ENCODE data around the gene MST1.

MST1 gene

DNA sequence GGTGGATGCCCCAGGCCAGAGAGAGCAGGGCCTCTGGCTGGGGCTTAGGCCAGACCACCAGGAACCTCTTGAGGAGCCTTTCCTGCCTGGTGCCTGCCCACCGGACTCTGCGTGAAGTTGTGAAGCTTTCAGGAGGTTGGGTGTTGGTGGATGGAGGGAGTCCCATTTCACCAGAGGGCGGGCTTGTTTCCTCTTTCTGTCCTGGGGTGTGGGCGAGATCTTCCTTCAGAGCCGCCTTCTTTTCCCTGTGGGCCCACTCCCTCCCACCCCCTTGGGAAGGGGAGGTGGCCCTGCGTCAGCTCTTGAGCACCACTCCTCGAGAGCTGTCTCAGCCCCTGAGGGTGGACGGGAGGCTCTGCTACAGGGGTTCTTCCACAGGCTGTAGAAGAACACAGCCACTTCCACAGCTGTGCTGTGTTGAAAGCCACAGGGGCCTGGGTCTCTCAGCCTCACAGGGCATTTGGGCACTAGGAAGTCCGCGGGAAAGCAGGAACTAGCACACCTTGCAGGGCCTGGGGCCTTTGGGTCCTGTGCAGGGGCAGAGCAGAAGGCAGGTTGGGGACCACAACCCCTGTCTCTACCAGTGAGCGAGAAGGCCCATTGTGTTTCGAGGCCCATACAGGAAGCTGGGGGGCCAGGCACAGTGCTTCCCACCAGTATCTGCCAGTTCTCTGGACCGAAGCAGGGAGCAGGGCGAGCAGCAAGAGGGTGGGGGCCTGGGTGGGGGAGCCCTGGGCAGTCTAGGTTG is 28.1 kb upstream of the MST1 start:
- TF ChIP-seq CREB1 (IDR thresholded peaks at IDR 0.05; ENCODE audit: low read depth): no peak
- TF ChIP-seq, protein P1, sequence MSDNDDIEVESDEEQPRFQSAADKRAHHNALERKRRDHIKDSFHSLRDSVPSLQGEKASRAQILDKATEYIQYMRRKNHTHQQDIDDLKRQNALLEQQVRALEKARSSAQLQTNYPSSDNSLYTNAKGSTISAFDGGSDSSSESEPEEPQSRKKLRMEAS (IDR thresholded peaks at IDR 0.05): no peak
- no peak for TF ChIP-seq YY1 (IDR thresholded peaks at IDR 0.05; ENCODE audit: low read depth)
- TF ChIP-seq TAF1 (IDR thresholded peaks at IDR 0.05; ENCODE audit: low read depth): no peak
- no peak for TF ChIP-seq EGR1 (IDR thresholded peaks at IDR 0.05)
- TF ChIP-seq TEAD4 (IDR thresholded peaks at IDR 0.05): no peak
- no peak for TF ChIP-seq NFIC (IDR thresholded peaks at IDR 0.05)
- TF ChIP-seq CEBPB (IDR thresholded peaks at IDR 0.05): no peak
- TF ChIP-seq ZBTB7A (IDR thresholded peaks at IDR 0.05; ENCODE audit: low read depth): no peak
- no peak for TF ChIP-seq TCF12 (IDR thresholded peaks at IDR 0.05; ENCODE audit: low read depth)
- TF ChIP-seq, protein P2, sequence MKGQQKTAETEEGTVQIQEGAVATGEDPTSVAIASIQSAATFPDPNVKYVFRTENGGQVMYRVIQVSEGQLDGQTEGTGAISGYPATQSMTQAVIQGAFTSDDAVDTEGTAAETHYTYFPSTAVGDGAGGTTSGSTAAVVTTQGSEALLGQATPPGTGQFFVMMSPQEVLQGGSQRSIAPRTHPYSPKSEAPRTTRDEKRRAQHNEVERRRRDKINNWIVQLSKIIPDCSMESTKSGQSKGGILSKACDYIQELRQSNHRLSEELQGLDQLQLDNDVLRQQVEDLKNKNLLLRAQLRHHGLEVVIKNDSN (IDR thresholded peaks at IDR 0.05): no peak
- no peak for TF ChIP-seq FOXM1 (IDR thresholded peaks at IDR 0.05; ENCODE audit: borderline replicate concordance, low read depth)
- TF ChIP-seq RAD21 (IDR thresholded peaks at IDR 0.05; ENCODE audit: low read depth): no peak

DNA sequence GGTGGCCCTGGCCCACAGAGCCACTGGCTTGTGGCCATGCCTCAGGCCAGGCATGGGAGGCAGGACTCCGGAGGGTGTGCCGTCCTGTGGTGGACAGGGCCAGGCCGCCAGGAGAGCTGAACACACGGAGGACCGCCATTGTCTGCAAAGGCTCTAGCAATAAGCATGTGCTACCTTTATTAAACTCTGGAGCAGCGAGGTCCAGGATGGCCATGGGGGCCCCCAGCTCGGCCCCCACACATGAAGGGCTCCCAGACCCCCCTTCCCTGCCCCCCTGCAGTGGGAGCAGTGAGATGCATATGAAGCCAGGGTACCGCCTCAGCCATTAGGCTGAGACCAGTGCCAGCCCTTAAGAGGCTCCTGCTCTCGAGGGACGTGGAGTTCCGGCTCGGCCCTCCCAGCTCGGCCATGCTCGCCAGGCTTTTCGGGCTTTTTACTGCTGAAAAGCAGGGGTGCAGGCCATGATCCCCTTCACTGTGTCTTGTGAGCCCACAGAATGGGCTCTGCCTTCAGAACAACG is 27.5 kb upstream of the MST1 start:
- TF ChIP-seq FOXM1 (IDR thresholded peaks at IDR 0.05; ENCODE audit: borderline replicate concordance, low read depth): no peak
- no peak for TF ChIP-seq CEBPB (IDR thresholded peaks at IDR 0.05)
- TF ChIP-seq, protein P2 (IDR thresholded peaks at IDR 0.05): no peak
- no peak for TF ChIP-seq RAD21 (IDR thresholded peaks at IDR 0.05; ENCODE audit: low read depth)
- TF ChIP-seq EGR1 (IDR thresholded peaks at IDR 0.05): no peak
- TF ChIP-seq TAF1 (IDR thresholded peaks at IDR 0.05; ENCODE audit: low read depth): no peak
- no peak for TF ChIP-seq TCF12 (IDR thresholded peaks at IDR 0.05; ENCODE audit: low read depth)
- TF ChIP-seq, protein P1 (IDR thresholded peaks at IDR 0.05): no peak
- no peak for TF ChIP-seq NFIC (IDR thresholded peaks at IDR 0.05)
- no peak for TF ChIP-seq CREB1 (IDR thresholded peaks at IDR 0.05; ENCODE audit: low read depth)
- TF ChIP-seq ZBTB7A (IDR thresholded peaks at IDR 0.05; ENCODE audit: low read depth): no peak
- TF ChIP-seq EP300 (IDR thresholded peaks at IDR 0.05; ENCODE audit: borderline replicate concordance): no peak
- TF ChIP-seq, protein P3, sequence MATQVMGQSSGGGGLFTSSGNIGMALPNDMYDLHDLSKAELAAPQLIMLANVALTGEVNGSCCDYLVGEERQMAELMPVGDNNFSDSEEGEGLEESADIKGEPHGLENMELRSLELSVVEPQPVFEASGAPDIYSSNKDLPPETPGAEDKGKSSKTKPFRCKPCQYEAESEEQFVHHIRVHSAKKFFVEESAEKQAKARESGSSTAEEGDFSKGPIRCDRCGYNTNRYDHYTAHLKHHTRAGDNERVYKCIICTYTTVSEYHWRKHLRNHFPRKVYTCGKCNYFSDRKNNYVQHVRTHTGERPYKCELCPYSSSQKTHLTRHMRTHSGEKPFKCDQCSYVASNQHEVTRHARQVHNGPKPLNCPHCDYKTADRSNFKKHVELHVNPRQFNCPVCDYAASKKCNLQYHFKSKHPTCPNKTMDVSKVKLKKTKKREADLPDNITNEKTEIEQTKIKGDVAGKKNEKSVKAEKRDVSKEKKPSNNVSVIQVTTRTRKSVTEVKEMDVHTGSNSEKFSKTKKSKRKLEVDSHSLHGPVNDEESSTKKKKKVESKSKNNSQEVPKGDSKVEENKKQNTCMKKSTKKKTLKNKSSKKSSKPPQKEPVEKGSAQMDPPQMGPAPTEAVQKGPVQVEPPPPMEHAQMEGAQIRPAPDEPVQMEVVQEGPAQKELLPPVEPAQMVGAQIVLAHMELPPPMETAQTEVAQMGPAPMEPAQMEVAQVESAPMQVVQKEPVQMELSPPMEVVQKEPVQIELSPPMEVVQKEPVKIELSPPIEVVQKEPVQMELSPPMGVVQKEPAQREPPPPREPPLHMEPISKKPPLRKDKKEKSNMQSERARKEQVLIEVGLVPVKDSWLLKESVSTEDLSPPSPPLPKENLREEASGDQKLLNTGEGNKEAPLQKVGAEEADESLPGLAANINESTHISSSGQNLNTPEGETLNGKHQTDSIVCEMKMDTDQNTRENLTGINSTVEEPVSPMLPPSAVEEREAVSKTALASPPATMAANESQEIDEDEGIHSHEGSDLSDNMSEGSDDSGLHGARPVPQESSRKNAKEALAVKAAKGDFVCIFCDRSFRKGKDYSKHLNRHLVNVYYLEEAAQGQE (IDR thresholded peaks at IDR 0.05; ENCODE audit: low read depth): no peak
- no peak for TF ChIP-seq YY1 (IDR thresholded peaks at IDR 0.05; ENCODE audit: low read depth)
- no peak for TF ChIP-seq TEAD4 (IDR thresholded peaks at IDR 0.05)

DNA sequence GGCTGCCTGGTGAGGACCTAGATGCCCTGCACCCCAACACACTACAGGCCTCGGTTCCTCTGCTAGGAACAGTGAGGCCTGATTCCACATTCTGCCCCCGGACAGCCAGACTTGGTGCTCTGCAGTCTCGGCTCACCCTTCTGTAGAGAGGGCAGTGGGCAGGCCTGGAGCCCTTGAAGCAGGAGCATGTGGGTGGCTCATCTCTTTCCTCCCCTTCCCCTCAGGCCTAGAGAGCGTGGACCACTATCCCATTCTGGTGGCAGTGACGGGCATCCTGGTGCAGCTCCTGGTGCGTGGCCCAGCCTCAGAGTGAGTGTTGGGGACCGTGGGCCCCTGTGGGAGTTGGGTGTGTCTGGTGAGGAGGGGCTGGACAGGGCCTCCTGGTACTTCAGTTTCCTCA is 26.9 kb upstream of the MST1 start:
- TF ChIP-seq TAF1 (IDR thresholded peaks at IDR 0.05; ENCODE audit: low read depth) (no peak), CREB1 (IDR thresholded peaks at IDR 0.05; ENCODE audit: low read depth) (no peak), NFIC (IDR thresholded peaks at IDR 0.05) (no peak), EP300 (IDR thresholded peaks at IDR 0.05; ENCODE audit: borderline replicate concordance) (no peak), FOXM1 (IDR thresholded peaks at IDR 0.05; ENCODE audit: borderline replicate concordance, low read depth) (no peak), YY1 (IDR thresholded peaks at IDR 0.05; ENCODE audit: low read depth) (no peak), TEAD4 (IDR thresholded peaks at IDR 0.05) (no peak), RAD21 (IDR thresholded peaks at IDR 0.05; ENCODE audit: low read depth) (no peak), EGR1 (IDR thresholded peaks at IDR 0.05) (no peak), TCF12 (IDR thresholded peaks at IDR 0.05; ENCODE audit: low read depth) (no peak), ZBTB7A (IDR thresholded peaks at IDR 0.05; ENCODE audit: low read depth) (no peak), CEBPB (IDR thresholded peaks at IDR 0.05) (no peak)
- TF ChIP-seq, protein P3 (IDR thresholded peaks at IDR 0.05; ENCODE audit: low read depth): no peak
- TF ChIP-seq, protein P2 (IDR thresholded peaks at IDR 0.05): no peak
- TF ChIP-seq, protein P1 (IDR thresholded peaks at IDR 0.05): no peak

DNA sequence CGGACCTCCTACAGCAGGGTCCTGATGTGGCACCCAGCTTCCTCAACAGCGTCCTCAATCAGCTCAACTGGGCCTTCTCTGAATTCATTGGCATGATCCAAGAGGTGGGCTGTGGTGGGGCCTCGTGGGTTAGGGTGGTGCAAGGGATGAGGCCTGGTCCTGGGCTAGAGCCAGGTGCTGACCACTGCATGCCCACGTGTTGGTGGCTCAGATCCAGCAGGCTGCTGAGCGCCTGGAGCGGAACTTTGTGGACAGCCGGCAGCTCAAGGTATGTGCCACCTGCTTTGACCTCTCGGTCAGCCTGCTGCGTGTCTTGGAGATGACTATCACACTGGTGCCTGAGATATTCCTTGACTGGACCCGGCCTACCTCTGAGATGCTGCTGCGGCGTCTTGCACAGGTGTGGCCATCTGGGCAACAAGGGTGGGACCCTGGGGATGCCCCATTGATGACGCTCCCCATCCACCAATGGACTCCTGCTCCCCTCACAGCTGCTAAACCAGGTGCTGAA is 26.4 kb upstream of the MST1 start:
- no peak for TF ChIP-seq EGR1 (IDR thresholded peaks at IDR 0.05)

Data from Ishikawa (cell line).